WTC11 (cell line): ENCODE results near the gene ALOX15B. TPM values are rescaled to one million over a fixed set of nuclear protein-coding genes. Genes with fewer than 3 reads are reported as not detected.

Experiments used
- ATAC-seq: fragments of 200-7000 bp; cut with Tn5 transposase; 2 replicates; pipeline ENCODE4 v1.10.0; 2021; ENCODE audit warnings: mild to moderate bottlenecking, moderate library complexity
- CTCF ChIA-PET: fragments of 300-600 bp; sonication (Branson Sonifier 250); formaldehyde crosslinking; loops from one replicate; lab custom pipeline; 2021; ENCODE audit warnings: antibody characterized with exemption; lab: Charles Lee
- POLR2A ChIA-PET: fragments of 350-600 bp; sonication (Branson Sonifier 250); formaldehyde crosslinking; loops from one replicate; lab custom pipeline; 2021; ENCODE audit warnings: antibody characterized with exemption; lab: Charles Lee
- DNase-seq: peaks from one replicate; pipeline ENCODE4 v3.0.0; 2021; ENCODE audit warnings: low spot score
- H3K27ac Mint-ChIP-seq: 2 replicates; pipeline ENCODE4 v1.8.0; 2021; ENCODE audit warnings: mixed read lengths
- H3K27me3 Mint-ChIP-seq: 2 replicates; pipeline ENCODE4 v1.8.0; 2021; ENCODE audit warnings: low read depth, mild to moderate bottlenecking, moderate library complexity, mixed read lengths
- H3K36me3 Mint-ChIP-seq: 2 replicates; pipeline ENCODE4 v1.8.0; 2021; ENCODE audit warnings: mixed read lengths
- H3K4me1 Mint-ChIP-seq: 2 replicates; pipeline ENCODE4 v1.8.0; 2022; ENCODE audit warnings: mixed read lengths
- H3K4me3 Mint-ChIP-seq: 2 replicates; pipeline ENCODE4 v1.8.0; 2021; ENCODE audit warnings: mild to moderate bottlenecking, moderate library complexity, mixed read lengths
- H3K9me3 Mint-ChIP-seq: 2 replicates; pipeline ENCODE4 v1.8.0; 2021; ENCODE audit warnings: mixed read lengths
- ERG ChIP-seq: fragments of 250-450 bp; sonication (Bioruptor Pico); IDR thresholded peaks from 2 replicates; pipeline ENCODE4 v1.8.0; 2021; ENCODE audit warnings: mild to moderate bottlenecking
- MLX ChIP-seq: sonication (generic); formaldehyde crosslinking; IDR thresholded peaks from 2 replicates; pipeline ENCODE4 v1.8.1; 2023; ENCODE audit warnings: mild to moderate bottlenecking, missing genetic modification reagents, moderate library complexity
- RORB ChIP-seq: fragments of 250-450 bp; sonication (Bioruptor Pico); IDR thresholded peaks from 2 replicates; pipeline ENCODE4 v1.9.0; 2021; ENCODE audit warnings: mild to moderate bottlenecking
- SMAD3 ChIP-seq: sonication (generic); formaldehyde crosslinking; IDR thresholded peaks from 2 replicates; pipeline ENCODE4 v1.8.0; 2022; ENCODE audit warnings: missing genetic modification reagents, mild to moderate bottlenecking, borderline replicate concordance
- microRNA-seq: library from miRNA; unstranded; fragments of <30 nt; microRNA quantifications from one replicate; pipeline ENCODE4 v1.2.0, GENCODE V29; 2022; ENCODE audit warnings: borderline number of aligned reads
- total RNA-seq: library from RNA; stranded (reverse); gene quantifications from 3 replicates; pipeline ENCODE4 v1.2.3, GENCODE V29; 2021
- TF ChIP-seq, protein P1 (sequence below): sonication (generic); formaldehyde crosslinking; IDR thresholded peaks from 2 replicates; pipeline ENCODE4 v1.8.1; 2022; ENCODE audit warnings: mild to moderate bottlenecking, missing genetic modification reagents, moderate library complexity, borderline replicate concordance

The ALOX15B gene
- total RNA-seq, 1 experiment from 2014 or later, result 0.22 TPM

GRCh38 chr17:8096541-8096940, 57.7 kb downstream of the ALOX15B start:
- ChIA-PET POLR2A (no interaction called here), CTCF (interaction anchor here (1.1 kb wide), 3 partner anchors 14 to 204 kb away, joined by 3 to 8 read pairs (median 4); no protein-coding TSS in a partner anchor)
- Mint-ChIP-seq H3K27me3 (peaks cover 20% of the 10 kb centered on the region), H3K4me1 (peaks cover 5% of the 10 kb centered on the region; the same call in 1 of the 2 replicates), H3K9me3 (no peaks in the 10 kb centered on the region), H3K36me3 (no peaks in the 10 kb centered on the region), H3K4me3 (no peak overlapping the region), H3K27ac (no peak overlapping the region)
- no peak for ATAC-seq
- no peak for DNase-seq
- TF ChIP-seq RORB (CRISPR knock-in tag) (no peak), MLX (no peak), SMAD3 (CRISPR knock-in tag) (no peak), ERG (CRISPR knock-in tag) (no peak)
- TF ChIP-seq, protein P1, sequence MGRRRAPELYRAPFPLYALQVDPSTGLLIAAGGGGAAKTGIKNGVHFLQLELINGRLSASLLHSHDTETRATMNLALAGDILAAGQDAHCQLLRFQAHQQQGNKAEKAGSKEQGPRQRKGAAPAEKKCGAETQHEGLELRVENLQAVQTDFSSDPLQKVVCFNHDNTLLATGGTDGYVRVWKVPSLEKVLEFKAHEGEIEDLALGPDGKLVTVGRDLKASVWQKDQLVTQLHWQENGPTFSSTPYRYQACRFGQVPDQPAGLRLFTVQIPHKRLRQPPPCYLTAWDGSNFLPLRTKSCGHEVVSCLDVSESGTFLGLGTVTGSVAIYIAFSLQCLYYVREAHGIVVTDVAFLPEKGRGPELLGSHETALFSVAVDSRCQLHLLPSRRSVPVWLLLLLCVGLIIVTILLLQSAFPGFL (CRISPR knock-in tag), result no peak
- TF ChIP-seq, all 79 proteins: peak for 0

Small RNAs within 50 kb of the gene (microRNA-seq; reads per million reads assigned to microRNA genes)
- not detected for gene MIR4314

Other genes starting within 250 kb of the ALOX15B start
- gene KDM6B, start 204.8 kb upstream of the ALOX15B start, total RNA-seq, result 13.2 to 16.1 TPM (median 15.8 TPM) in 3 replicates
- gene TMEM88, start 184.0 kb upstream of the ALOX15B start, total RNA-seq, result 2.9 to 3.9 TPM (median 3.6 TPM) in 3 replicates
- gene NAA38, start 181.5 kb upstream of the ALOX15B start, total RNA-seq, result 41.8 to 46.3 TPM (median 43.4 TPM) in 3 replicates
- gene CYB5D1, start 181.1 kb upstream of the ALOX15B start, total RNA-seq, result 14.0 to 15.2 TPM (median 14.3 TPM) in 3 replicates
- 38.9 to 42.0 TPM (median 39.5 TPM) in 3 replicates for gene CHD3, start 150.3 kb upstream of the ALOX15B start, total RNA-seq
- 0.83 to 1.8 TPM (median 0.94 TPM) in 3 replicates for gene RNF227, start 122.8 kb upstream of the ALOX15B start, total RNA-seq
- gene KCNAB3, start 109.2 kb upstream of the ALOX15B start, total RNA-seq, result 3.2 to 6.7 TPM (median 6.5 TPM) in 3 replicates
- gene TRAPPC1, start 107.1 kb upstream of the ALOX15B start, total RNA-seq, result 99.7 to 135 TPM (median 125 TPM) in 3 replicates
- gene CNTROB, start 106.9 kb upstream of the ALOX15B start, total RNA-seq, result 37.0 to 39.7 TPM (median 38.5 TPM) in 3 replicates
- 0.87 to 1.9 TPM (median 1.1 TPM) in 3 replicates for gene GUCY2D, start 36.4 kb upstream of the ALOX15B start, total RNA-seq
- gene ALOX12B, start 48.7 kb downstream of the ALOX15B start, total RNA-seq, result 0.72 to 1.8 TPM (median 0.82 TPM) in 3 replicates
- 0.48 to 0.81 TPM (median 0.62 TPM) in 3 replicates for gene ALOXE3, start 79.5 kb downstream of the ALOX15B start, total RNA-seq
- 3.1 to 3.9 TPM (median 3.7 TPM) in 3 replicates for gene HES7, start 85.0 kb downstream of the ALOX15B start, total RNA-seq
- 30.6 to 46.9 TPM (median 34.0 TPM) in 3 replicates for gene PER1, start 113.3 kb downstream of the ALOX15B start, total RNA-seq
- 24.1 to 27.4 TPM (median 24.3 TPM) in 3 replicates for gene VAMP2, start 123.9 kb downstream of the ALOX15B start, total RNA-seq
- 11.3 to 17.2 TPM (median 11.9 TPM) in 3 replicates for gene TMEM107, start 137.3 kb downstream of the ALOX15B start, total RNA-seq
- gene BORCS6, start 151.1 kb downstream of the ALOX15B start, total RNA-seq, result 5.0 to 5.6 TPM (median 5.1 TPM) in 3 replicates
- gene AURKB, start 171.5 kb downstream of the ALOX15B start, total RNA-seq, result 180 to 215 TPM (median 183 TPM) in 3 replicates
- gene CTC1, start 209.0 kb downstream of the ALOX15B start, total RNA-seq, result 36.1 to 42.5 TPM (median 40.4 TPM) in 3 replicates
- gene PFAS, start 210.2 kb downstream of the ALOX15B start, total RNA-seq, result 229 to 246 TPM (median 229 TPM) in 3 replicates
- gene RANGRF, start 249.6 kb downstream of the ALOX15B start, total RNA-seq, result 32.7 to 36.8 TPM (median 34.6 TPM) in 3 replicates